Chondrocyte (in vitro differentiated cells): Measurements from ENCODE around the gene ZC3H12C. TPM values are rescaled to one million over a fixed set of nuclear protein-coding genes. Genes with fewer than 3 reads are reported as not detected.

ENCODE experiments used
- DNase-seq: peaks from one replicate; pipeline ENCODE4 v3.0.0; 2021; ENCODE audit warnings: mixed read lengths, low spot score
- H3K27ac Mint-ChIP-seq: one replicate; pipeline ENCODE4 v1.8.0; 2021; ENCODE audit warnings: mild to moderate bottlenecking, moderate library complexity, mixed read lengths; ENCODE audit not compliant: unreplicated experiment
- H3K27me3 Mint-ChIP-seq: 2 replicates; pipeline ENCODE4 v1.8.0; 2021; ENCODE audit warnings: low read depth, mixed read lengths
- H3K36me3 Mint-ChIP-seq: 2 replicates; pipeline ENCODE4 v1.8.0; 2021; ENCODE audit warnings: low read depth, mixed read lengths
- H3K4me1 Mint-ChIP-seq: 2 replicates; pipeline ENCODE4 v1.8.0; 2021; ENCODE audit warnings: low read depth, mild to moderate bottlenecking, mixed read lengths
- H3K4me3 Mint-ChIP-seq: one replicate; pipeline ENCODE4 v1.8.0; 2021; ENCODE audit warnings: mild to moderate bottlenecking, moderate library complexity, mixed read lengths; ENCODE audit not compliant: unreplicated experiment
- H3K9me3 Mint-ChIP-seq: 2 replicates; pipeline ENCODE4 v1.8.0; 2021; ENCODE audit warnings: low read depth, mixed read lengths
- total RNA-seq: library from RNA; stranded (reverse); gene quantifications from 3 replicates; pipeline ENCODE4 v1.2.1, GENCODE V29; 2021
- TF ChIP-seq, protein P1 (sequence below): fragments of 200-600 bp; sonication (generic); IDR thresholded peaks from 2 replicates; pipeline ENCODE4 v1.5.0; 2021; ENCODE audit warnings: antibody characterized with exemption, mild to moderate bottlenecking, moderate library complexity

Gene ZC3H12C
- total RNA-seq, 1 donor from 2014 or later = 10.1 TPM

- H3K36me3 Mint-ChIP-seq = no peaks in the 10 kb centered on the region
- no peaks in the 10 kb centered on the region for H3K9me3 Mint-ChIP-seq
- peaks cover 5% of the 10 kb centered on the region for H3K4me1 Mint-ChIP-seq
- no peak overlapping the region for H3K4me3 Mint-ChIP-seq
- no peak for DNase-seq
- TF ChIP-seq, protein P1, sequence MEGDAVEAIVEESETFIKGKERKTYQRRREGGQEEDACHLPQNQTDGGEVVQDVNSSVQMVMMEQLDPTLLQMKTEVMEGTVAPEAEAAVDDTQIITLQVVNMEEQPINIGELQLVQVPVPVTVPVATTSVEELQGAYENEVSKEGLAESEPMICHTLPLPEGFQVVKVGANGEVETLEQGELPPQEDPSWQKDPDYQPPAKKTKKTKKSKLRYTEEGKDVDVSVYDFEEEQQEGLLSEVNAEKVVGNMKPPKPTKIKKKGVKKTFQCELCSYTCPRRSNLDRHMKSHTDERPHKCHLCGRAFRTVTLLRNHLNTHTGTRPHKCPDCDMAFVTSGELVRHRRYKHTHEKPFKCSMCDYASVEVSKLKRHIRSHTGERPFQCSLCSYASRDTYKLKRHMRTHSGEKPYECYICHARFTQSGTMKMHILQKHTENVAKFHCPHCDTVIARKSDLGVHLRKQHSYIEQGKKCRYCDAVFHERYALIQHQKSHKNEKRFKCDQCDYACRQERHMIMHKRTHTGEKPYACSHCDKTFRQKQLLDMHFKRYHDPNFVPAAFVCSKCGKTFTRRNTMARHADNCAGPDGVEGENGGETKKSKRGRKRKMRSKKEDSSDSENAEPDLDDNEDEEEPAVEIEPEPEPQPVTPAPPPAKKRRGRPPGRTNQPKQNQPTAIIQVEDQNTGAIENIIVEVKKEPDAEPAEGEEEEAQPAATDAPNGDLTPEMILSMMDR = no peak
- no peaks in the 10 kb centered on the region for H3K27me3 Mint-ChIP-seq
- no peak overlapping the region for H3K27ac Mint-ChIP-seq
Measured at GRCh38 chr11:110133160-110133559, 40.0 kb downstream of the ZC3H12C start.

- no peaks in the 10 kb centered on the region for H3K9me3 Mint-ChIP-seq
- H3K27ac Mint-ChIP-seq = no peak overlapping the region
- TF ChIP-seq, protein P1 = no peak
- no peak for DNase-seq
- H3K4me1 Mint-ChIP-seq = no peaks in the 10 kb centered on the region
- H3K27me3 Mint-ChIP-seq = no peaks in the 10 kb centered on the region
- no peak overlapping the region for H3K4me3 Mint-ChIP-seq
- H3K36me3 Mint-ChIP-seq = no peaks in the 10 kb centered on the region
Measured at GRCh38 chr11:110134110-110134509, 40.9 kb downstream of the ZC3H12C start.

GRCh38 chr11:110141812-110142211, 48.6 kb downstream of the ZC3H12C start:
- Mint-ChIP-seq H3K27ac (no peak overlapping the region), H3K4me3 (no peak overlapping the region), H3K4me1 (no peaks in the 10 kb centered on the region), H3K9me3 (no peaks in the 10 kb centered on the region), H3K27me3 (no peaks in the 10 kb centered on the region), H3K36me3 (peaks cover 2% of the 10 kb centered on the region)
- no peak for DNase-seq
- TF ChIP-seq, protein P1 = no peak

- no peaks in the 10 kb centered on the region for H3K36me3 Mint-ChIP-seq
- H3K4me3 Mint-ChIP-seq = no peak overlapping the region
- TF ChIP-seq, protein P1 = no peak
- H3K27ac Mint-ChIP-seq = peak overlapping the region; percentile 63
- no peak for DNase-seq
- H3K27me3 Mint-ChIP-seq = no peaks in the 10 kb centered on the region
- H3K4me1 Mint-ChIP-seq = peaks cover 25% of the 10 kb centered on the region
- no peaks in the 10 kb centered on the region for H3K9me3 Mint-ChIP-seq
Measured at GRCh38 chr11:110147962-110148709, 54.9 kb downstream of the ZC3H12C start.

GRCh38 chr11:110148775-110149744, 55.9 kb downstream of the ZC3H12C start:
- DNase-seq = no peak
- peaks cover 1% of the 10 kb centered on the region for H3K36me3 Mint-ChIP-seq
- TF ChIP-seq, protein P1 = no peak
- H3K4me3 Mint-ChIP-seq = no peak overlapping the region
- peaks cover 25% of the 10 kb centered on the region for H3K4me1 Mint-ChIP-seq
- no peaks in the 10 kb centered on the region for H3K9me3 Mint-ChIP-seq
- H3K27me3 Mint-ChIP-seq = no peaks in the 10 kb centered on the region
- no peak overlapping the region for H3K27ac Mint-ChIP-seq
